HG03558 (cell line): Measurements from ENCODE around the gene FBXL16.
"Not testable (repeated sequence)": the region's sequence is repeated elsewhere in the genome, so short reads cannot be mapped to it uniquely, and the experiment has no call there.

Experiments used
- ATAC-seq: cut with Tn5 transposase; IDR thresholded peaks from one replicate; pipeline ENCODE4 v1.9.1; 2021; ENCODE audit warnings: moderate number of reproducible peaks; ENCODE audit not compliant: unreplicated experiment; ENCODE audit errors: extremely low read depth

Gene FBXL16

DNA sequence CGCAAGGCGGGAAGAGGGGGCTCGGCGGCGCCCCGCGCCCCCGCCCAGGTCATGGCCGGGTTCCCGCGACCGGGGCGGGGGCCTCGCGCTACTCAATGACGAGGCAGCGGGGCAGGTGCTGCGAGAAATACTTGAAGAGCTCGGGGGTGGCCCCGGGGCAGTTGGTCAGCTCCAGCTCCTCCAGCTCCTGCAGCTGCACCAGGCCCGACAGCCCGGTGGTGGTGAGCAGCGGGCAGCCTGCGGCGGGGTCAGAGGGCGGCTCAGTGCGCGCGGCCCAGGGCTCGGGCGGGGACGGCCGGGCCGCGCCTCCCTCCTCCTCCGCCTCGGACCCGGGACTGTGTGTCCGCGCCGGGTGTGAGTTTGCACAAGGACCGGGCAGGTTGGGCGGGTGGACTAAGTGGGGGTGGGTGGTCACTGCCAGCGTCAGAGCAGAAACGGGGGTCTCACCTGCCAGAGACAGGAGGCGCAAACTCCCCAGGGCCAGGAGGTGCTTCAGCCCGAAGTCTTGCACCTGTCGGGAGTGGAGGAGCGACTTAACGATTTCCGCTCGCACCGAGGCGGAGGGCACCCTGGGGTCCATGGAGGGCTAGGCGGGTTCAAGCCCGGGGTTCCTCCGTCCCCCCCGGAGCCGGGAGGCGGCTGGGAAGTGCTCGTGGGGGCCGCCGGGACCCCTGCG, 11.3 kb downstream of the FBXL16 start:
- ATAC-seq: no peak

DNA sequence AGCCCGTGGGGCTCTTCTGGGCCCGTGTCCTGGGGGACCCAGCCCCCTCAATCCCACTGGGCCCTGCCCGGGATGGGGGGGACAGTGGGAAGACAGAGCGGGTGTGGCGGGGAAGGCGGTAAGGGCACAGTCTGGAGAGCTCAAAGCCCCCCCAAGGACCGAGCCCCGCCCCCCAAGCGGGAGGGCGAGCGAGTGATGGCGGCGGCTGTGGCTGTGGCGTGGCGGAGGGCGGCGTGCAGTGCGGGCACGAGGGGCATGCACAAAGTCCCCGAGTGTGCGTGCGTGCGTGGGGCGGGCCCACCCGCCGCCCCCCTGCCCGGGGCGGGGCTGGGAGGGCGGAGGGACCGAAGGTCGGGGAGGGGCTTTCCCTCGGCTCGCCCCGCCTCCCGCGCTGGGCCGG, 11.8 kb downstream of the FBXL16 start:
- no peak for ATAC-seq

DNA sequence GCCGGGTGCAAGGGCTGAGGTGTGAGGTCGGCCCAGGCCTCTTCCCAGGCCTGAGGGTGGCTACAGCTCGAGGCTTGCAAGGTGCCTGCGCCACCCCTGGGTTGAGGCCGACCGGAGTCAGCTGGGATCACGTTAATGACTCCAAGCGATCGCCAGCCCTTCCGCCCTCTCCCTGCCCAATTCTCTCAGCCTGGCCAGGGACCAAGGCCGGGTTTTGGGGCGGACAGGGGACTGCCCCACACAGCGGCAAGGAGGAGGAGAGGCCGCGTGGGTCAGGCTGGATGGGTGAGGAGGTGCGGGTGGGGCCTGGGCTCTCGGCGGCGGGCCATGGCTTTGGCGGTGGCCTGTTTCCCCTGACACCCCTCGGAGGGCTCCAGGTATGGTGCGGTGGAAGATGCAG, 12.2 kb downstream of the FBXL16 start:
- no peak for ATAC-seq

DNA sequence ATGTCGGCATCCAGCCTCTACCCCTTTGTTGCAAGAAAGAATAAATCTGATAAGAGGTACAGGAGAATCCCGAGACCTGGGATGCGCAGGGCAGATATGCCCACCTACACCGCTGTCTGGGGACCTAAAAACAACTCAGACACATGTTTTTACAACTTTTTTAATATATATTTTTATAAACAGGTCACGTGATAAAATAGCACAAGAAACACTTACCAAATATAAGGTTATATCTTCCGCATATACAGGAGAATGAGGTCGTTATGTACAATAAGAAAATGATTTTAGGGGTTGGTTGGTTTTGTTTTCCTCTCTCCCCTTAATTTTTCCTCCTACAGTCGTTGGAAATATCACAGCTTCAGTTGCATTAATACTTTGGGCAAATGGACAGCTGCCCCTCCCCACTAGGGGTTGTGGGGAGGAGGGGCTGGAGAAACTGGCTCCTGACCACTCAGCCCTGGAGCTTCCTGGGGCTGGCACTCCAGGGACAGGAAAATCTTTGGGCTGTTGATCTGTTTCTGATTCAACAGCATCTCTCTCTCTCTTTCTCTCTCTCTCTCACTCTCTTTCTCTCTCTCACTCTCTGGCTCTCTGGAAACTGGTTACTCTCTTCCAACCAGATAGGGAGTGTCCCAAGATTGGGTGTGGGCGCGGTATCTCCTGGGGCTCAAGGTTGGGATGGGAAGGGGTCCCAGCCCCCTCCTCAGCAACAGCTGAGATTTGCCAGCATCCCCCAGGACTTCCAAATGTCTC, 13.1 kb downstream of the FBXL16 start:
- ATAC-seq: no peak

DNA sequence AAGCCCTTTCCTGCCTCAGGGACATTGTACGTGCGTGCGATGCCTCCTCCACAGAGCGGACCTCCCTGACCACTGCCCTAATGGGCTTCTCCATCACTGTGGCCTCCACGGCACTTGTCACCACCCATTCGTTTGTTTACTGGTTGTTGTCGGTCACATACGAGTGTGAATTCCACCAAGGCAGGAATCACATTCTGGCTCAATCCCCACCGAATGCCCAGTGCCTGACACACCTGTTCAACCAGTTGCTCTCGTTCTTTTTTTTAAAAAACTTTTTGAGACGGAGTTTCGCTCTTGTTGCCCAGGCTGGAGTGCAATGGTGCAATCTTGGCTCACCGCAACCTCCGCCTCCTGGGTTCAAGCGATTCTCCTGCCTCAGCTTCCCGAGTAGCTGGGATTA, 14.4 kb downstream of the FBXL16 start:
- ATAC-seq: not testable (repeated sequence)

DNA sequence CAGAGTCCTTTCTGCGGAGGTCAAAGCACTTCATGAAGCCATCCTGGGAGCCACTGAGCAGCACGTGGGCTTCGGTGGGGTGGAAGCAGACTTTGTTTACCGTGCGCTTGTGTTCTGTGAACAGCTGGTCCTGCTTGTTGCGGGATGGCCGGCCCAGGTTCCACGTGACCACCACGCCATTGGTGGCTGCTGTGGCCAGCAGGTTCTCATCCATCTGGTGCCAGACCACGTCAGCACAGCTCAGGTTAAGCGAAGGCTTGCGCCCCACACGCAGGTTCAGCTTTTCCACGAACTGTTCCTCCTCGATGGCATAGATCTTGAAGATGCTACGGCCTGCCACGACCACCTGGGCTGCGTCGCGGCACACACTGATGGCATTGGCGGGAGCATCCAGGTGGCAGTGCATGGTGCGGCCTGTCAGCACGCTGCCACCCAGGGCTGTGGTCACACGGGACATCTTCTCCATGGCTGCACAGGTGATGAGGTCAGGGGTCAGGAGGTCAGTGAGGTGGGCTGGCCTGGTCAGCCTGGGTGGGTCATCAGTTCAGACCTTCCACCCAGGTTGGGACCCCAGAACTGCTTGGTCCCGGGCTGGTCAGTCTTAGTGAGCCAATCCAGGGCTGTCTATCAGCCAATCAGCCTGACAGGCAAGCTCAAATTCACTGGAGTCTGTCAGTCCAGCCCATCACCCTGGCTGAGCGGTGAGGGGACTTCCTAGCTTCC, 16.3 kb downstream of the FBXL16 start:
- no peak for ATAC-seq

DNA sequence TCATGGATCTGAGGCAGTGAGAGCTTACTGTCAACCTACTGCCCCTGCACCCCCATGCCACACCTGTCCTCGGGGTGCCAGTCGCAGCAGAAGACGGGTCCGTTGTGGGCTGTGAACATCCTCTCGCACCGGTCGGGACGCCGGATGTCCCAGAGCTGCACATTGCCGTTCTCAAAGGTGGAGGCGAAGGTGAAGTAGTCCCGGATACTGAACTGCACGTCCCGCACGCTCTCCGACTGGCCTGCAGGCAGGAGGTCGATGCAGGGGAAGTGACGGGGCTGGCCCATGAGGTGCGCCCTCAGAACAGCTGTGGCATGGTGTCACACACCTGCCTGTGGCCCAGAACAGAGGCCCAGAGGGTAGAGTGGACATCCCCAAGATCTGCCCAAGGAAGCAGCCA, 18.1 kb downstream of the FBXL16 start:
- no peak for ATAC-seq

DNA sequence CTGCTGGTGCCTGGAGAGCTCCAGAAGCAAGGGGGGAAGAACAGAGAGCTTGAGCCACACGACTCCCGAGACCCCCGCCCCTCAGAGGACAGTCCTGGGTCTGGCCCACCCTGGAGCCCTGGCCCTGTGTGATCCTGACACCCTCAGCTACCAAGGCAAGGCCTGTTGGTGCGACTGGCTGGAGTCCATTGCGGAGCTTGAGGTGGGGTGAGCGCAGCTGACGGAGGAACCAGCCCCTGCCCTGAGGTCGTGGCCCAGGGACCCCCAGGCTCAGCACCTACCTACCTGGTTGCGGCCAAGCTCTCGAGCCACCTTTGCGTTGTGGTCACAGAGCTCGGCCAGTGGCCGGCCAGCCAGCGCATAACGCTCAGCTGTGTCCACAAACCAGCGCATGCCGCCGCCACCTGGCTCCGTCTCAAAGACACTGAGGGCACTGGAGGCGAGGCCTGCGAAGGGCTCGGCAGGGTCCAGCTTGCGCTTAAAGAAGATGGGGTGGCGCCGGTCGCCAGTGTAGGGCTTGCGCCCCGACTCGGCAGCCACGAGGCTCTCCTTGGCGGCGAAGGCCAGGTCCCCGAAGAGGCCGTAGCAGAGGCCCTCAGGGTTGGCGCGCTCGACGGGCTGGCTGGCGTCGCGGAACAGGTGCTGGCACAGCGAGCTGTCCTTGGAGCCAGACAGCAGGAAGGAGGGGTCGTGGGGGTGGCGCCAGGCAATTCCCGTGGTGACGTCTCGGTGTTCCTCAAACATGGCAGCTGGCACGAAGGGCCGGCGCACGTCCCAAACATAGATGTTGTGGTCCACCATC, 18.9 kb downstream of the FBXL16 start:
- no peak for ATAC-seq

DNA sequence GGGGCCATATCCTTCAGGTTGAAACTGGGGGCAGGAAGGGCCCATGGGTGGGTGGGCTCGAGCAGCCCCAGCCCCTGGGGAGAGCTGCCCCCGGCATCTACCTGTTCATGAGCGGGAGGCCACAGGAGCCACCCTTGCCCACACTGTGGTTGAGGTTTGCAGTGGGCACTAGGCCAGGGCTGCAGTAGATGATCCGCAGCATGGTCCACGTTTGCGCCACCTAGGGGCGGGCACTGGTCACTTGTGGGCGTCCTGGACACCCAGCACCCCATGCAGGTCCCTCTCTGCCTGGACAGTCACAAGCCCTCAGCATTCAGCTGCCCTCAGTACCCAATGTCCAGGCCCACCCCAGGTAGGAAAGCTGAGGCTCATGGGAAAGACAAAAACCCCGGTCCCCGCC, 19.6 kb downstream of the FBXL16 start:
- no peak for ATAC-seq

DNA sequence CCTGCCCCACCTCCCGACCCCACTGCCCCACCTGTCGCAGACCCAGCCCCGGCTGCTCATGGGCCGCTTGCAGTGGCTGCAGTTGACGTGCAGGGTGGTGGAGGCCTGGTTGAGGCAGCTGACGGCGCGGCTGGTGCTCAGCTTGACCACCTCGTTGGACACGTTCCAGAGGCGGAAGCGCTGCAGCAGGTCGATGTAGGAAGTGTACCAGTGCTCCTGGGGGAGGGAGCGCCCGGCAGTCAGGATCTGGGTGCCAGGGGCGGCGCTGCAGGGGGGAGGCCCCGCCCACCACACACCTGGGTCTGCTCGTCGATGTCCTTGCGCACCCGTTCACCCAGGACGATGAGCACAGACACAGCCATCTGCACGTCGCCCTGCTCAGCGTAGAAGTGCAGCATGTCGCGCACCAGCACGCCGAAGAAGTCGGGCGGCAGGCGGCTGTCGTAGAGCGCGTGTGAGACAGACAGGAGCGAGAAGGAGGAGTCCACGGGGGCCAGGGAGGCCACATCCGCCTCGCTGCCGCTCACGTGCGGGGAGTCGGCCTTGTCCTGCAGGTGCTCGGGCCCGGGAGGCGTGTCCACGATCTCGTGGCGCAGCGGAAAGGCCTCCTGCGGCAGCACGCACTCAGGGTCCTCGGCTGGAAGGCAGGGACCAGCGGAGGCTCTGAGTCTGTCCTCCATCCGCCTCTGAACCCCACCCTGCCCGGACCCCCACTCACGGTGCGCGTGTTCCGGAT, 20.5 kb downstream of the FBXL16 start:
- no peak for ATAC-seq

DNA sequence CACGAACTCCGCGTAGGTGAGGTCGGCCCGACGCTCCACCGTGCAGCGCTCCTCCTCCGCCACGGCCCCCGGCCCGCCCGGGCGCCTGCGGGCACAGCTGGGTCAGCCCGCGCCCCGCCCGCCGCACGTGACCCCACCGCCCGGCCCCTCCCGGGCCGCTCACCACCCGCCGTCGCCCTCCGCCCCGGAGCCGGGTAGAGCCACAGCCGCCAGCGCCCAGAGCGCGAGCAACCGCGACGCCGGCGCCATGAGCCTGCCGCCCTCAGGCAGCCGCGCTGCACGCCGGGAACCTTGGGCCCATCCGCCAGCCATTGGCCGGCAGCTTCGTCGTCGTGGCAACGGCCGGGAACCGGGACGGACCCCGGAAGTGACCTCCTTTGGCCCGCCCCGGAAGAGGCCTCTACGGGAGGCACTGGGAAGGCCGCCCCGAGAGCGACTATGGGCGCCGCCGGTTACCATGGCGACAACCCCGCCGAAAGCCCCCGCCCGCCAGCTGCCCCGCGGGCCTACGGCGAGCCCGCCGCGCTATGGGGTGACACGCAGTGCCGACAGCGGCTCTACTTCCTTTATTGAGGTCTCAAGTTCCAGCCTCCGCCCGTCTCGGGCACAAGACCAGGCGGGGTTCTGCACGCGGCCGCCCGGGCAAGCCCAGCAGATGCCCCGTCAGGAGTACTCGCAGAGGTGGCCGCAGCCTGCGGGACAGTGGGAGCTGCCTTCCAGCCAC, 21.4 kb downstream of the FBXL16 start, which contains the start of gene JMJD8:
Gene JMJD8, minus strand, starts transcription at position 264 of the 724 bp plus-strand sequence. Its CDS starts 15 bp downstream, at position 249.
- ATAC-seq: peak; percentile 60

DNA sequence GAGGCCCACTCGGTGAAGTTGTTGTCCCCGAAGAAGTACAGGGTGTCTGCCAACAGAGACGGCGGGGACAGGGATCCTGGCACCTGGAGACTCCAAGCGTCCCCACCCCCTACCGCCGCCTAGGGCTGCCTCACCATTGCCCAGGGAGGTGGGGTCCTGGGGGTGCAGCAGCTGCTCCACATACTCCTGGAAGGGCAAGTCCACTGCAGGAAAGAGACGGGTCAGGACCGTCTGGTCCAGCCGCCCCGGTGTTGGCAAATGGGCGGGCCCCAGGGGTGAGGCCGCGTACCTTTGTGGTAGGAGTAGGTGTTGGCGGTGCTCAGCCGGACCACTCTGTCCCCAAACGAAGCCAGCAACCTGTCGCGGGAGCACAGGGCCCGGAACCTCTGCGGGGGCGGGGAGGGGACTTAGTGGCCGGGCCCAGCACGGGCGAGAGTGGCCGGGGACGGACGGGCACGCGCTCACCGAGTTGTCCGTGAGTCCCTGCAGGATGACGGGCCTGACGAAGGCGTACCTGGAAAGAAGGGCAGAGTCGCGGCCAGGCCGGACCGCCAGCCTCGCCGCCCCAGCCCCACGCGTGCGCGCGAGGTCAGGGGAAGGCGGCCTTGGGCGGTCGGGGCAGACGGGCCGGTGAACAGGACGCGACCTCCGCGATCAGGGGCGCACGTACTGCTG, 22.1 kb downstream of the FBXL16 start:
- ATAC-seq: no peak

DNA sequence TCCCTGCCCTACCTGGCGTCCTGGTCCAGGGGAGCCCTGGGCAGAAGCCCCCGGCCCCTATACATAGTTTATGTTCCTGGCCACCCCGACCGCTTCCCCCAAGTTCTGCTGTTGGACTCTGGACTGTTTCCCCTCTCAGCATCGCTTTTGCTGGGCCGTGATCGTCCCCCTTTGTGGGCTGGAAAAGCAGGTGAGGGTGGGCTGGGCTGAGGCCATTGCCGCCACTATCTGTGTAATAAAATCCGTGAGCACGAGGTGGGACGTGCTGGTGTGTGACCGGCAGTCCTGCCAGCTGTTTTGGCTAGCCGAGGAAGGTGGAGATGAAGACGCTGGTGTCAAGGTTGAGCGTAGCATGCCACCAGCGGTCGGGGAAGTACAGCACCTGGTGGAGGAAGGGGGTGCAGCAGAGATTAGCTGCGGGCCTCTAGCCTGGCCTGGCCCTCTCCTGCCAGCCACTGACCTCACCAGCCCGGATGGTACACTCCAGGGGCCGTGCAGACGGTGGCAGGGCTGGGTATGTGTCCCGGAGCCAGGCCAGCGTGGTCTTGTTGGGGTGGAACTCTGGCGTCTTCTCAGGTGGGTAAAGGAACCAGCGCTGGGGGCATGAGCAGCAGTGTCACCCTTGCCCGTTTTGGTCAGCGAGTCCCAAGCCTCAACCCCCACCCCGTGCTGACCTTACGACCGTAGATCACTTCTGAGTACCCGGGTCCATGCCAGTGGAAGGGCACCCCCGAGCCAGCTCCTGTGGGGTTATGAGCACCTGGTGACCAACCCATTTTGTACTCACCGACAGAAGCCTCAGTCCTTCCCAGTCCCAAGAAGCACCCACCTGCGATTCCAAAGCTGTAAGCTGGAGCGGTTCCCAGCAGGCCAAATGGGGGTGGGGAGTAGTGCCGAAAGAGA, 22.9 kb downstream of the FBXL16 start:
- no peak for ATAC-seq

DNA sequence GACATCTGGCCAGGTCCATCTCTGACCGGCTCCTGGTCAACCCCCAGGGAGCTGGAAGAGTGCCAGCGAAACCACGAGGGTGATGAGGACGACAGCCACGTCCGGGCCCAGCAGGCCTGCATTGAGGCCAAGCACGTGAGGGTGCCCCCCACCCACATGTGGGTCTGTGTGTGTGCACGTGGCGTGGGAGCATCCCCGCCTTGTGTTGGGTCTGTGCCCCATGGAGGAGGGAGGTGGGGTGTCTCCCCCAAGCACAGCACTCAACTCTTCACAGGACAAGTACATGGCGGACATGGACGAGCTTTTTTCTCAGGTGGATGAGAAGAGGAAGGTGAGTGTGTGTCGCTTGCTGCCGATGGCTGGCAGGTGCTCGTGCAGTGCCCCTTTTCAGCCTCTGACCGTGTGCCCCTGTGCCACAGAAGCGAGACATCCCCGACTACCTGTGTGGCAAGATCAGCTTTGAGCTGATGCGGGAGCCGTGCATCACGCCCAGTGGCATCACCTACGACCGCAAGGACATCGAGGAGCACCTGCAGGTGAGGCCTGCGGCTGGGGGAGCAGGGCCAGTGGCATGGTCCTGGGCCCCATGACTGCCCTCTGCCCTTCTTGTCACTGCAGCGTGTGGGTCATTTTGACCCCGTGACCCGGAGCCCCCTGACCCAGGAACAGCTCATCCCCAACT, 23.7 kb downstream of the FBXL16 start:
- no peak for ATAC-seq

DNA sequence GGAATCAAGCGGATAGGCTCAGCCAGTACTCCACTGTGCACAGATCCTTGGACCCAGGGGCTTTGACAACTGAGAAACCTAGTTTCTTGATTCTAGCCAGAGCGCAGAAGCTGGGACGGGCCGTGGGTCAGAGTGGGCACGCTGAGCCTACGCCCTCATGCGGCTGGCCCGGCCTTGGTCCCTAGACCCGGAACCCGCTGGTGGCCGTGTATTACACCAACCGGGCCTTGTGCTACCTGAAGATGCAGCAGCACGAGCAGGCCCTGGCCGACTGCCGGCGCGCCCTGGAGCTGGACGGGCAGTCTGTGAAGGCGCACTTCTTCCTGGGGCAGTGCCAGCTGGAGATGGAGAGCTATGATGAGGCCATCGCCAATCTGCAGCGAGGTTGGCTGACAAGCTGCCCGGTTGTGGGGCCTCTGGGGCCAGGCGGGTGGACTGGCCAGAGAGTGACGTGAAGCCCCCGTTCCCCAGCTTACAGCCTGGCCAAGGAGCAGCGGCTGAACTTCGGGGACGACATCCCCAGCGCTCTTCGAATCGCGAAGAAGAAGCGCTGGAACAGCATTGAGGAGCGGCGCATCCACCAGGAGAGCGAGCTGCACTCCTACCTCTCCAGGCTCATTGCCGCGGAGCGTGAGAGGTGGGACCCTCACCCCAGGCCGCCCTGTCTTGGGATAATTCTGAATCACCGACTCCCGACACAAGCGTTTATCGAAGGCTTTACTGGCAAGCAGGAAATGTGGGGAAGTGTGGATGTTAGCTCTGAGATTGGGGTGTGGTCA, 24.4 kb downstream of the FBXL16 start:
- no peak for ATAC-seq

DNA sequence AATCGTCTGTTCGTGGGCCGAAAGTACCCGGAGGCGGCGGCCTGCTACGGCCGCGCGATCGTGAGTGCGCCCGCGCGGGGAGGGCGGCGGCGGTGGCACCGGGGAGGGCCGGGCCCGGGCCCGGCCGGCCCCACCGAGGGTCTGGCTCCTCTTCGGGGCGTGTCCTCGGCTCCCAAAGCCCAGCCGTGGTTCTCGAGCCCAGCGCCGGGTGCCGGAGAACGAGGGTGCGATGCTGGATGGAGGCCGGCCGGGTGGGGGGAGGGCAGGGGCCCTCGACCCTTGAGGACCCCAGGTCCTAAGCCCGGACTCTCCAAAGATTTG, 25.0 kb downstream of the FBXL16 start:
- no peak for ATAC-seq
